Mononuclear cell (primary cell): ENCODE measurements around the gene LRGUK. TPM values are rescaled to one million over a fixed set of nuclear protein-coding genes. Genes with fewer than 3 reads are reported as not detected.

Source experiments
- H3K27me3 ChIP-seq: 2 replicates; pipeline ENCODE4 v1.6.0; 2011; ENCODE audit warnings: low read length, control low read depth; ENCODE audit not compliant: insufficient read depth
- H3K4me1 ChIP-seq: 2 replicates; pipeline ENCODE4 v1.5.1; 2011; ENCODE audit warnings: mild to moderate bottlenecking, low read length, control low read depth; ENCODE audit not compliant: insufficient read depth
- H3K4me3 ChIP-seq: 2 replicates; pipeline ENCODE4 v1.5.1; 2011; ENCODE audit warnings: mild to moderate bottlenecking, low read length, moderate library complexity
- H3K9me3 ChIP-seq: 2 replicates; pipeline ENCODE4 v1.5.1; 2011; ENCODE audit warnings: low read depth, mild to moderate bottlenecking, control low read depth, low read length
- total RNA-seq: library from RNA; depleted of rRNA; stranded (reverse); fragments of >200 nt; gene quantifications from one replicate; pipeline ENCODE4 v1.2.3, GENCODE V29; 2012

LRGUK gene
- total RNA-seq, 1 donor: 0.94 TPM

DNA sequence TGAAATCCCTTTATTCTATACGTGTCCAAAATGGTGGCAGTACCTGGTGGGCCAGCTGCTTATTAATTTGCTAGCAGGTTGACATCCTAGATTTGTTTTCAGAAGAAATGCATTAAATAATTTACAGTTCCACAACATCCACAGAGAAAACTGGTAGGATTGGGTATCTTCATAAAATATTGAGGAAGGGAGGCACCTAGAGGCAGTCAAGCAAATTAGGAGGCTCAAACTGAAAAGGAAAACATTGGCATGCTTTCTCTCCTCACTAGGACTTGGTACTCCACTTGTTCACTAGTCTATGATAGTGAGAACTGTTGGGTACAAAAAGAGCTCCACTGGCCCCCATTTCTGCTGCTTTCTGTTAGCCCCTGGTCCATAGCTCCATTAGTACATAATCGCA, 18.3 kb upstream of the LRGUK start:
- Histone ChIP-seq H3K9me3 (no peaks in the 10 kb centered on the region), H3K4me3 (no peak overlapping the region), H3K4me1 (no peaks in the 10 kb centered on the region), H3K27me3 (no peaks in the 10 kb centered on the region)

DNA sequence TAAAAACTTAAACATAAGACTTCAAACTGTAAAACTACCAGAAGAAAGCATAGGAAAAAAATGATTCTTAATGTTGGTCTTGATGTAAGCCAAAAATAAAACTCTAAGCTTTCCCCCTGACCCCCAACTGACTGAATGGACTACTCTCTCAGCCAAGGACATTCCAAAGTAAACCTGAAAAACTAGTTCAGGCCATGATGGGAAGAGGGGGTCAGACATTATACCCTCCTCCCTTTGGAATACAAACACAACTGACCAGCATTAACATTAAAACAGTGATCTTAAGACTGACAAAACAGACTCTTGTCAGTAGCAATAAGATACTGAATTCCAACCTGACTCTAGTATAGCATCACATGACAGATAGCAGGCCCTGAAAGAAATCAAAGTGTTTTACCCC, 13.5 kb upstream of the LRGUK start:
- Histone ChIP-seq H3K27me3 (no peaks in the 10 kb centered on the region), H3K4me1 (no peaks in the 10 kb centered on the region), H3K9me3 (no peaks in the 10 kb centered on the region), H3K4me3 (no peak overlapping the region)

DNA sequence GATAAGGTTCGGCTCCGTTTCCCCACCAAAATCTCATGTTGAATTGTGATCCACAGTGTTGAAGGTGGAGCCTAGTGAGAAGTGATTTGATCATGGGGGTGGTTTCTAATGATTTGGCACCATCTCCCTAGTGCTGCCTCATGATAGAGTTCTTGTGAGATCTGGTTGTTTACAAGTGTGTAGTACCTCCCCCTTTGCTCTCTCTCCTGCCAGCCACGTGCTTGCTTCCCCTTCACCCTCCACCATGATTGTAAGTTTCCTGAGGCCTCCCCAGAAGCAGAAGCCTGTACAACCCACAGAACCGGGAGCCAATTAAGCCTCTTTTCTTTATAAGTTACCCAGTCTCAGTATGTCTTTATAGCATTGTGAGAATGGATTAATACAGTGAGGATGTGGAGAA, 12.1 kb upstream of the LRGUK start:
- Histone ChIP-seq H3K27me3 (no peaks in the 10 kb centered on the region), H3K9me3 (no peaks in the 10 kb centered on the region), H3K4me3 (no peak overlapping the region), H3K4me1 (no peaks in the 10 kb centered on the region)

DNA sequence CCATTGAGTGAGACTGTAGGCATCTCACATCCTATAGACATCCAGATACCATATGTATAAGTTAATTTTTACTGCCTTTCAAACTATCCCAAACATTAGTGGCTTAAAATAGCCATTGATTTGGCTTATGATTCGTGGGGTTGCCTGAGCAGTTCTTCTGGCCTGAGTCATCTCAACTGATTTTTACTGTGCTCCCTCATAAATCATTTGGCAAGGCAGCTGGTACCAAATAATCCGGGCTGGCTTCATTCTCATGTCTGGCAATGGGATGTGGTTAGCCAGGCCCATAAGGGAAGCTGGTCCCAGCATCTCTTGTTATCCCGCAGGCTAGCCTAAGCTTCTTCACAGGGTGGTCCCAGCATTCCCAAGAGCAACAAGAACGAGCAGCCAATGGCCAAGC, 6.7 kb upstream of the LRGUK start:
- no peaks in the 10 kb centered on the region for H3K9me3 ChIP-seq
- H3K4me3 ChIP-seq: no peak overlapping the region
- H3K4me1 ChIP-seq: peaks cover 11% of the 10 kb centered on the region
- no peaks in the 10 kb centered on the region for H3K27me3 ChIP-seq

DNA sequence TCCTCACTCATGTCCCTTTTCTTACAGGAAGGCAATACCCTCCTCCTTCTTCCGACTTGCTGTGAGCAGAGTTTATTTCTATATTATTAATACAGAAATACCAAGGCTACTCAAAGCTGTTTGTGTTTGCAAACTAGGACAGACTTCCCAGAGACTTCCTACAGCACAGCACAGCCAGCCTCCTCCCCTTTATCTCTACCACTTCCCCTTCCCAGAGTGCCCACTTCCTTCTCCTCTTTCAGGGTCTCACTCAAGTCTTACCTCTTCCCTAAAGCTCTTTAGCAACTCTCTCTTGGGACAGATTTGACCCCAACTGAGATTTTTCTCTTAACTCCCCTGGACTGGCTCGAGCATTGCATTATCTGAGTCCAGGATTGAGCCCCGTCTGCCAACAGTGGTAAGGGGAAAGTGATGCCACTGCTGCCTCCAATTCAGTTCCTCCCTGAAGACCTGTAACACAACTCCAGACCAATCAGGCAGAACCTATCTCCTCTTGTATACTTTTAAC, 5.5 kb upstream of the LRGUK start:
- Histone ChIP-seq H3K4me1 (peaks cover 11% of the 10 kb centered on the region), H3K27me3 (no peaks in the 10 kb centered on the region), H3K4me3 (no peak overlapping the region), H3K9me3 (no peaks in the 10 kb centered on the region)

DNA sequence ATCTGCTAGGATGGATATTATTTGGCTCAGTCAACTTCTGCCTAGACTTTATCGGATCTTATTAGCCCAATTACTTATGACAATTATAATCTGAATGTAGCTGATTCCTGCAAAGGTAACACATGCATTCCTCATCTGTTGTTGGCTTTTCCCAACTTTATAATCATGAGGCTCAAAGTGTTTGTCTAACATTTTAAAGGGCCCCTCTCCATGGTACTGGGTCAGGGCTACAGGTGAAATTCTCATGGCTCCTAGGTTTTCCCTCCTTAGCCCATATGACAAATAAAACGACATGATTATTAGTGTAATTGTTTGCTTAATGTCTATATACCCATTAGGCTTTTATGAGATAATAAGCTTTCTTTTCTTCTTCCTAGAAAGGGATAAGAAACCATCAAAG, 4.2 kb upstream of the LRGUK start:
- H3K9me3 ChIP-seq: no peaks in the 10 kb centered on the region
- peaks cover 24% of the 10 kb centered on the region for H3K4me1 ChIP-seq
- no peak overlapping the region for H3K4me3 ChIP-seq
- H3K27me3 ChIP-seq: no peaks in the 10 kb centered on the region

DNA sequence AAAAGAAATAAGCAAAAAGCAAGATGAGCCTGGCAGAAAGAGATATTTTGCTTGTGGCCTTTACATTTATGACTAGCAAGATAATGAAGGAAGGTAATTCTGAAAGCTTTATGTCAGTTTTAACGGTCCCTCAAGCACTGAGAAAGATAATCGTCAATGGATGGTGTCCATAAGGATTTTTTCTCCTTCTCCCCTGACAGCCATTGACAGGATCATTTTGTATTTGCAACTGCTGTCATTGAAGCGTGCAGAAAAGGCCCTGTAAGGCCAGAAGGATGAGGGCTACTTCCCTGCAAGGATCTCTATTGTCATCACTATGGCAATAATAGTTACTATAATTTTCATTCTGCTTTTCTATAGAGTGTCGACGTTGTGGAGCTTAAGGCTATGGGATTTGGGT, 994 bp upstream of the LRGUK start:
- Histone ChIP-seq H3K9me3 (no peaks in the 10 kb centered on the region), H3K27me3 (no peaks in the 10 kb centered on the region), H3K4me3 (no peak overlapping the region), H3K4me1 (peaks cover 31% of the 10 kb centered on the region)

DNA sequence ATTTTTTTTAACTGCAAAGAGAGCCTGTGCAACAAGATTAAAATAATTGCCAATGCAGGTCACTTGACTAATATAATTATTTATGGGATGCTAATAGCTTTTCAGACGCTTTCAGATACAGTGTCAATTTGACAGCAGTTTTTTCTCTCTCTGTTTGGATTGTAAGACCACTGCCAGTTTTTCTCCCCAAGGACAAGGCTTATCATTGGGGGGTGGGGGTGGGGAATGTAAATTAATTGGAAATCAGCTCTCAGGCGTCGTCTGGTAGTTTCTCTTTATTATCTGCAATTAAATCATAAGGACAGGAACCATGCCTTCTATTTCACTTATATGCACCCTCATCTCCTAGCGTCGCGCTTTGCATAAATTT, 559 bp upstream of the LRGUK start:
- Histone ChIP-seq H3K9me3 (no peaks in the 10 kb centered on the region), H3K4me1 (peaks cover 27% of the 10 kb centered on the region), H3K4me3 (peak overlapping the region; percentile 49), H3K27me3 (no peaks in the 10 kb centered on the region)

DNA sequence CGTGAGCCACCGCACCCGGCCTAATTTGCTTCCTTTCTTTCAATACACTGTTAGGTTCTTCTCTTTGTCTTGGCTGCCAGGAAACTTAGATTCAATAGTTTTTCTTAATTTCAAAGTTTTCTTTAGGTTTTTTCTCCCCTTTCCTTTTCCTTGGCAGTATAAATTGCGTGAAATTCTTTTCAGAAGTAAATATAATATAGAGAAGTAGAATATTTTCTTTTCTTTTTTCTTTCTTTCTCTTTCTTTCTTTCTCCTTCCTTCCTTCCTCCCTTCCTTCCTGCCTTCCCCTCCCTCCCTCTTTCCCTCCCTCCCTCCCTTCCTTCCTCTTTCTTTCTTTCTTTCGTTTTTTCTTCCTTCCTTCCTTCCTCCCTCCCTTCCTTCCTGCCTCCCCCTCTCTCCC, 1.7 kb downstream of the LRGUK start:
- H3K4me3 ChIP-seq: no peak overlapping the region
- no peaks in the 10 kb centered on the region for H3K27me3 ChIP-seq
- H3K9me3 ChIP-seq: no peaks in the 10 kb centered on the region
- peaks cover 20% of the 10 kb centered on the region for H3K4me1 ChIP-seq

DNA sequence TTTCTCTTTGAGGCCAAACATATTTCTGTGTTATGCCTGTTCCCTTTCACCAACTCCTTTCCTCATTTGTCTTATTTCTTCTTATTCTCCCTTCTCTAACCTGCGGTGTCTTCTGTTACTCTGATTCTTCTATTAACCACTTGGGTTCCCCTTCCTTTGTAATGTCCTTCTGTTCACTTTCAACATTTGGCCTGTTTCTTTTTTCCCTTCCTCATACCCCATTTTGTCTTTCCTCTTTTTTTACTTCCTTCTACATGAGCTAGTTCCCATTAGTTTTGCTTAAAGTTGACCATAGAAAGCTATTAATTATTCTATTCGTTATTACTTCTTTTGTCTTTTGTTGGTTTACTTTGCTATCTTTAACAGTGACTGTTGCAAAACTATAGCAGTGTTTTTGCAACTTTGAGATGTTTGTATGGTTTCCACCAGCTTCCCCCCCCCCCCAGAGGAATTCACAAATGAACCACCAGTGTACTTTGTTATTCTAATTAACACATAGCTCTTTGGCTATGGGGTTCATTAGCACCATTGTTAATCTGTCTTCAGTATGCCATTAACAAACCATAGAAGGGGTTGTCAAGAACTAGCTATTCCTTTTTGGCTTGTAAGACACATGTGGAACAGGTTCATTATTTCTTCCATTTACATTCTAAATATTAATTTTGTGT, 2.9 kb downstream of the LRGUK start:
- Histone ChIP-seq H3K4me3 (no peak overlapping the region), H3K27me3 (no peaks in the 10 kb centered on the region)

DNA sequence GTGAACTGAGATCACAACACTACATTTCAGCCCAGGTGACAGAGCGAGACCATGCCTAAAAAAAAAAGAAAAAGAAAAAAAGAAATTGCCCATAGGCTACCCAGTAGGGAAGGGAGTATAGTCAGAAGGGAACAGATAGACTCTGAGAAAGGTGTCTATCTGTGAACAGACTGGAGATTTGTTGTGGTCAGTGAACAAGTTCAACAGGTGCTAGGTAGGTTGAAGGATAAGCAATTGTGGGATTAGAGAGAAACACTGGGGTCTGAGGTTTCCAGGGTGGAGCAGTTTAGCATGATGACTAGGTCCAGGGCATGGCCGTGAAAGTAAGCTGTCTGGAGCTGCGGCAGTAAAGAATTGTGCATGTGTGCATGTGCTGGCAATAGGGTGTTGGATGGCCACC, 6.9 kb downstream of the LRGUK start:
- H3K4me3 ChIP-seq: no peak overlapping the region
- peaks cover 6% of the 10 kb centered on the region for H3K4me1 ChIP-seq
- H3K27me3 ChIP-seq: no peaks in the 10 kb centered on the region
- no peaks in the 10 kb centered on the region for H3K9me3 ChIP-seq

More for the DNA sequence above, 2.9 kb downstream of the LRGUK start:
- Histone ChIP-seq H3K4me1 (peaks cover 20% of the 10 kb centered on the region), H3K9me3 (no peaks in the 10 kb centered on the region)

DNA sequence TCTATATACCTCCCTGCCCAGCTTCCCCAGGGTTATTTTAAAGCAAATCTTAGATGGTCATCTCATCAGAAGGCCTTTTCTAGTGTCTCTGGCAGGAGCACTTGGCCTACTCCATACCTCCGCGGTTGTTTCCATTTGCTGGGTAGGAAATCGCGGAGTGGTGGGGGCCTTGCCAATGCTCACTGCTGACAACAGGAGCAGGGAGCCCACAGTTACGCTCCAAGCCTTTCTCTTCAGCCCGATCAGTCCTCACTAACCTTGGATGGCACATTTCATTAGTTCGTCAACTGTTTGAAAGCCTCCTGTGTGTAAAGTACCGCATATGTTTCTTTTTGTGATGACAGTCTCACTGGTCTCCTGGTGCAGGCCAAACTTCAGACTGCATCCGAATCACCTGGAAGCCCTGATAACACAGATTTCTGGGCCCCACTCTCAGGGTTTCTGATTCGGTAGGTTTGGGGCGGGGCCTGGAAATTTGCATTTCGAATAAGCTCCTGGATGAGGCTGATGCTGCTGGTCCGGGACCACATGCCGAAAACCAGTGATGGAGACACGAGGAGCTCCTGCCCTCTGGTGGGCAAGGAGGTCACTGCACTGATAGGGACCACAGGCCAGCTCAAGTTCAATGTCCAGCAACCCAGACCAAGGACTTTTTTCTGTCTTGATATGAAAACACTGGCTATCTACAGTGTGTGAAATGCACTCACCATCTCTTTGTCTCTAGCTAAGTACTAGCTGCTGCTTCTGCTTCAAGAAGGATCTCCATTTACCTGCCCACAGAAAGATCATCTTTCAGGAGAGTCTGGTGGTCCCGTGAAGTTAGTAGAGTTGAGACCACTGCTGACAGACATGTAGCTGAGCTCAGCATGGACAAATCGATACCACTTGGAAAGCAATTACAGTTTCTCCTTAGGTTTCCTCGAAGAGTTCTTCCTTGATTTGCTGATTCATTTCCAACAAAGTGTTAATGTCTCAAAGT, 14.0 kb downstream of the LRGUK start:
- H3K4me1 ChIP-seq: no peaks in the 10 kb centered on the region
- H3K4me3 ChIP-seq: no peak overlapping the region
- H3K27me3 ChIP-seq: no peaks in the 10 kb centered on the region
- H3K9me3 ChIP-seq: no peaks in the 10 kb centered on the region

DNA sequence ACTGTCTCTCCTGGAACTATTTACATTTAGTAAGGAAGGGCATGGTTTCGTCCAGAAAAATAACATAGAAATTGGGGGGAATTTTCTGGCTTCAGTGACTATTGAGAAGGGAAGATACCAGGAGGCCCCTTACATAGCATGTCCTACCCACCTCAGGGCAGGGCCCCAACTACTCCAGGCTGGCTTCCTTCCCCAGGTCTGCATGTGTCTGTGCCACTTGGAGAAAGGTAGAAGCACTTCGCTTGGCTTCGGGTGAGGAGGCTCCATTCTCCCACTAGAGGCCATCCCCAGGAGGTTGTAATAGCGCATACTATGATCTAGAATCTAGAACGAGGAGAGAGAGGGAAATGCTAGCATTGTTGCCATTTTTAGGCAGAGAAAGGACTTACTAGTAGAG, 14.7 kb downstream of the LRGUK start:
- Histone ChIP-seq H3K27me3 (no peaks in the 10 kb centered on the region), H3K4me3 (no peak overlapping the region), H3K9me3 (no peaks in the 10 kb centered on the region), H3K4me1 (no peaks in the 10 kb centered on the region)

DNA sequence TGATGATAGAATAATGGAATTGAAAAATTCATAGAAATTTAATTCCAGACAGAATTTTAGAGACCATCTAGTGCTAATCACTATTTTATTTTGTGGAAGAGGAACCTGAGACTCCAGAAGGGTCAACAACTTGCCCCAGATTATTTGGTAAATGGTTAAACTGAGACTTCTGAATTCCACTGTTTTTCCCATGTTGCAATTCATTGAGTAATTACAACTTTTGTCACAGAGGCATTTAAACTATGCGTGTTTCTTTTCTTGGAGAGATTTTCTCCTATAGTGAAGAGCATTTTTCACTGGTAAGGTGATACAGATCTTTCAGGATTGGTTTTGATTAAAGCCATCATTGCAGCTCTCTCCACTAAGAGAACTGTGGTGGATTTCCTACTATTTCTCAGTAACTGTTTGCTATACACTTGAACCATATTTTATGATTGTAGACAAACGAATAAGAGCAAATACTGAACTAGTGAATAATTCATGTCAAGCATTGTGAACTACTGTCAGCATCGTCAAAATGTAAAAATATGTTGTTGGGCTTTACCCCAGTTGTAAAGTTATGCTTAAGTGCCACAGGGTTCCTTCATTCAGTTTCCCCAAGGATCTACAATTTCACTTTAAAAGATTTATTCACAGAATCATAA, 26.5 kb downstream of the LRGUK start:
- no peaks in the 10 kb centered on the region for H3K27me3 ChIP-seq
- no peaks in the 10 kb centered on the region for H3K4me1 ChIP-seq
- no peak overlapping the region for H3K4me3 ChIP-seq
- no peaks in the 10 kb centered on the region for H3K9me3 ChIP-seq

DNA sequence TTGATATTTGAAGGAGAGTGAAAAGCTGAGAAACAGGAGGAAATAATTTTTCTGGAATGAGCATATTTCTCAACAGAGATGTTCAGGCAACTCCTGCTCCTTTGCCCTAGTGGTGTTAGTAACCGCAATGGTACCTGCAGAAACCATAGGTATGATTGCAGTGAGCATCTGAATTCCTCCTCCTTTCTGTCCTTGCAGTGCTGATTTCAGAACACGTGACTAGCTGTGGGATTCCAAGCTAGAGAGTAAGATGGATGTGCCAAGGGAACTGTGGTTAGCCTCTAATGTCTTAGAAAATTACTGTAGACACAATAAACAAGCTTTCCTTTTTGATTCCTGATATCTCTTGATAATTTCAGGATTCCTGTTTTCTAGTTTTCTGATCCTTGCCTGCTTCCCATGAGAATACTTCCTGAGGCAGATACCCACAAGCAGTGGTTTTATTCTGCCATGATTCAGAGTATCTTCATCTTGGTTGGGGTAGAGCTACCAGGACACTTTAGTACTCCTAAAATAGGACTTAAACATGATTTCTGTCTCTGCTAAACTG, 27.5 kb downstream of the LRGUK start:
- H3K4me1 ChIP-seq: no peaks in the 10 kb centered on the region

More for the DNA sequence above, 27.5 kb downstream of the LRGUK start:
- H3K9me3 ChIP-seq: no peaks in the 10 kb centered on the region
- no peak overlapping the region for H3K4me3 ChIP-seq
- no peaks in the 10 kb centered on the region for H3K27me3 ChIP-seq
